ENCODE measurements around the gene C19orf73. TPM values are rescaled to one million over a fixed set of nuclear protein-coding genes. Genes with fewer than 3 reads are reported as not detected.
"Not testable (repeated sequence)": the region's sequence is repeated elsewhere in the genome, so short reads cannot be mapped to it uniquely, and the experiment has no call there.

C19orf73 gene
- total and polyA plus RNA-seq, 4 donors: 1.9 to 4.3 (median 3.1) TPM; not detected in 1

DNA sequence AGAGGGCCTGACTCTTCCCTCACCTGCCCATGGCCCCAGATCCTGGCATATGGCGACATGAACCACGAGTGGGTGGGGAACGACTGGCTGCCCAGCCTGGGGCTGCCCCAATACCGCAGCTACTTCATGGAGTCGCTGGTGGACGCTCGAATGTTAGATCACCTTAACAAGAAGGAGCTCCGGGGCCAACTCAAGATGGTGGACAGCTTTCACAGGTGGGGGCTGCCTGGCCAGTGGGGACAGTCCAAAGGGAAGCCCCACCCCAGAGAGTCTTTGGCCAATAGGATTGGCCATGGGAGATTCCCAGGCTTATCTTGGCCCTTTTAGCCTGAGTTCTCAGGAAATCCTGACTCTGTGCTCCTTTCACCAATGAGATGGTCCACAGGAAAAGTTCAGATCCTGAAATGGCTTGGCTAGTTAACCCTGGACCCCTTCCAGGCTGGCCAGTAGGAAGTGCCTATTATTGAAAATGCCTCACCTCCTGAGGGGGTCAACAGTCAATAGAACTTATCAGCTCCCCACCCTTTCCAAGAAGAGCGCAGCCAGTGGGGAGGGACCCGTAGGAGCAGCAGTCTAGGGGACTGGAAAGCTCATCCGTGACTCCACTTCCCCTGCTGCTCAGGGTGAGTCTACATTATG, 29.2 kb upstream of the C19orf73 start:
- ATAC-seq (ENCODE audit: insufficient read depth, low FRiP score) (no peak), DNase-seq (no peak)
- WGBS, 2 donors: 63 to 77% methylated on average over 11 of the region's 11 CpGs
- H3K27me3 ChIP-seq (ENCODE audit: control insufficient read depth in 3 of 3, insufficient read depth in 3 of 3, low read length in 2 of 3): no peaks in the 10 kb centered on the region
- no peak overlapping the region for H3K9ac ChIP-seq (ENCODE audit: insufficient read depth in 1 of 2, low read length in 2 of 2)
- H3K9me3 ChIP-seq (ENCODE audit: control insufficient read depth in 4 of 4, insufficient read depth in 3 of 4, low read length in 3 of 4): no peaks in the 10 kb centered on the region
- H3K4me3 ChIP-seq: peak overlapping the region; percentile 17
- H3K4me1 ChIP-seq (ENCODE audit: control insufficient read depth in 5 of 5, insufficient read depth in 5 of 5, low read length in 5 of 5): peaks cover 0 to 16% (median 13%) of the 10 kb centered on the region in 5 donors
- H3K36me3 ChIP-seq (ENCODE audit: control insufficient read depth in 4 of 4, insufficient read depth in 4 of 4, low read length in 4 of 4): no peaks in the 10 kb centered on the region
- TF ChIP-seq, protein P1, sequence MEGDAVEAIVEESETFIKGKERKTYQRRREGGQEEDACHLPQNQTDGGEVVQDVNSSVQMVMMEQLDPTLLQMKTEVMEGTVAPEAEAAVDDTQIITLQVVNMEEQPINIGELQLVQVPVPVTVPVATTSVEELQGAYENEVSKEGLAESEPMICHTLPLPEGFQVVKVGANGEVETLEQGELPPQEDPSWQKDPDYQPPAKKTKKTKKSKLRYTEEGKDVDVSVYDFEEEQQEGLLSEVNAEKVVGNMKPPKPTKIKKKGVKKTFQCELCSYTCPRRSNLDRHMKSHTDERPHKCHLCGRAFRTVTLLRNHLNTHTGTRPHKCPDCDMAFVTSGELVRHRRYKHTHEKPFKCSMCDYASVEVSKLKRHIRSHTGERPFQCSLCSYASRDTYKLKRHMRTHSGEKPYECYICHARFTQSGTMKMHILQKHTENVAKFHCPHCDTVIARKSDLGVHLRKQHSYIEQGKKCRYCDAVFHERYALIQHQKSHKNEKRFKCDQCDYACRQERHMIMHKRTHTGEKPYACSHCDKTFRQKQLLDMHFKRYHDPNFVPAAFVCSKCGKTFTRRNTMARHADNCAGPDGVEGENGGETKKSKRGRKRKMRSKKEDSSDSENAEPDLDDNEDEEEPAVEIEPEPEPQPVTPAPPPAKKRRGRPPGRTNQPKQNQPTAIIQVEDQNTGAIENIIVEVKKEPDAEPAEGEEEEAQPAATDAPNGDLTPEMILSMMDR (IDR thresholded peaks at IDR 0.05; ENCODE audit: control extremely low read depth, extremely low read depth): no peak
- peak overlapping the region; percentile 51 to 64 for H3K27ac ChIP-seq (ENCODE audit: low read depth in 1 of 2, low read length in 1 of 2)

DNA sequence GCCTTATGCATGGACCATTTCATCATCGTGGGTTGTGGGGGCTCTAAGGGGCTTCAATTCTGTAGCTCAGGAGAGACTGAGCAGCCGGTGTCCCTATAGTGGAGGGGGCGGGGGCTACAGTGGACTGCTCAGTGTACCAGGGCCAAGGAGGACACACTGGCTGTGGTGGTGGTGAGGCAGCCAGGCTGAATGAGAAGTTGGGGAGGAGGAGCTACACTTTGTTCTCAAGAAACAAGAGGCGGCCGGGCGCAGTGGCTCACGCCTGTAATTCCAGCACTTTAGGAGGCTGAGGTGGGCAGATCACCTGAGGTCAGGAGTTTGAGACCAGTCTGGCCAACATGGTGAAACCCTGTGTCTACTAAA, 27.4 kb upstream of the C19orf73 start:
- H3K36me3 ChIP-seq (ENCODE audit: control insufficient read depth in 4 of 4, insufficient read depth in 4 of 4, low read length in 4 of 4); H3K4me3 ChIP-seq; H3K27ac ChIP-seq (ENCODE audit: low read depth in 1 of 2, low read length in 1 of 2); DNase-seq; ATAC-seq (ENCODE audit: insufficient read depth, low FRiP score); H3K27me3 ChIP-seq (ENCODE audit: control insufficient read depth in 3 of 3, insufficient read depth in 3 of 3, low read length in 2 of 3); H3K9ac ChIP-seq (ENCODE audit: insufficient read depth in 1 of 2, low read length in 2 of 2); H3K9me3 ChIP-seq (ENCODE audit: control insufficient read depth in 4 of 4, insufficient read depth in 3 of 4, low read length in 3 of 4): not testable (repeated sequence)
- H3K4me1 ChIP-seq (ENCODE audit: control insufficient read depth in 5 of 5, insufficient read depth in 5 of 5, low read length in 5 of 5): peaks cover 0 to 16% (median 13%) of the 10 kb centered on the region in 5 donors
- 41 to 53% methylated on average over 7 of the region's 7 CpGs for WGBS, 2 donors

DNA sequence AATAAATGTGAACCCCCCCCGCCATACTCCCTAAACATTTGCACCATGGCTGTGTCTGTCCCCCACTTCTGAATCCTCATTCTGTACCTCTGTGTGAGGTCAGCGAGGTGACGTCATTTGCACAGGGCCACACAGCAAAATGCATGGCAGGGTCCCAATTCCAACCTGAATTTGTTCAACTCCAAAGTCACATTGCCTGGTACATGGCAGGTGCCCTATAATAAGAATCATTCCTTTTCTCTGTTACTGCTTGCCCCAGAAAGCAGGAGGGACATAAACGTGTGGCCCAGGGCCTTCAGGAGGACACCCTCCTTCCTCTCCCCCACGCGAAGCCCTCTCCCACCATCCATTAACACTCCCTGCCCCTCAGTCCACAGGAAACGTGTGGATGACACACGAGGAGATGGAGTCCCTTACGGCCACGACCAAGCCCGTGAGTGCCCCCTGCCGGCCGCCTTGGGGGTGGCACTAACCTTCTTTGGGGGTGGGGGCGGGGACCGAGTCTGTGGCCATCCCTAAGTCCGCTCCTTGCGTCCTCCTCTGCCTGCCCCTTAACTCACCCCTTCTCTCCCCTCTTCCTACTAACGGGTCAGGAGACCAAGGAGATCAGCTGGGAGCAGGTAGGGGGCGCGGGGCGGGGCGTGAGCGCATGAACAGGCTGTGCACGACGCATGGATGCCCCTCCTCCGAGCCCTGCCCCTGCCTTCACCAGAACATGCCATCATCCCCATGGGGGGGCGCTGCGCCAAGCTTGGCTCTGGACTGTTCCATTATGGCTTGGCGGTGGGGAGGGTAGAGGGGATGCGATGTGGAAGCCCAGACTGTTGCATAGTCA, 26.8 kb upstream of the C19orf73 start:
- Histone ChIP-seq H3K36me3 (ENCODE audit: control insufficient read depth in 4 of 4, insufficient read depth in 4 of 4, low read length in 4 of 4) (no peaks in the 10 kb centered on the region), H3K4me3 (no peak overlapping the region), H3K27me3 (ENCODE audit: control insufficient read depth in 3 of 3, insufficient read depth in 3 of 3, low read length in 2 of 3) (no peaks in the 10 kb centered on the region), H3K9me3 (ENCODE audit: control insufficient read depth in 4 of 4, insufficient read depth in 3 of 4, low read length in 3 of 4) (no peaks in the 10 kb centered on the region), H3K27ac (ENCODE audit: low read depth in 1 of 2, low read length in 1 of 2) (no peak overlapping the region), H3K4me1 (ENCODE audit: control insufficient read depth in 5 of 5, insufficient read depth in 5 of 5, low read length in 5 of 5) (peaks cover 0 to 13% (median 12%) of the 10 kb centered on the region in 5 donors), H3K9ac (ENCODE audit: insufficient read depth in 1 of 2, low read length in 2 of 2) (no peak overlapping the region)
- TF ChIP-seq, protein P1 (IDR thresholded peaks at IDR 0.05; ENCODE audit: control extremely low read depth, extremely low read depth): peak; percentile 62
- 10% methylated on average over 30 of the region's 30 CpGs for WGBS, 2 donors
- DNase-seq (peak; percentile 70 to 84 (median 78)), ATAC-seq (ENCODE audit: insufficient read depth, low FRiP score) (no peak)

DNA sequence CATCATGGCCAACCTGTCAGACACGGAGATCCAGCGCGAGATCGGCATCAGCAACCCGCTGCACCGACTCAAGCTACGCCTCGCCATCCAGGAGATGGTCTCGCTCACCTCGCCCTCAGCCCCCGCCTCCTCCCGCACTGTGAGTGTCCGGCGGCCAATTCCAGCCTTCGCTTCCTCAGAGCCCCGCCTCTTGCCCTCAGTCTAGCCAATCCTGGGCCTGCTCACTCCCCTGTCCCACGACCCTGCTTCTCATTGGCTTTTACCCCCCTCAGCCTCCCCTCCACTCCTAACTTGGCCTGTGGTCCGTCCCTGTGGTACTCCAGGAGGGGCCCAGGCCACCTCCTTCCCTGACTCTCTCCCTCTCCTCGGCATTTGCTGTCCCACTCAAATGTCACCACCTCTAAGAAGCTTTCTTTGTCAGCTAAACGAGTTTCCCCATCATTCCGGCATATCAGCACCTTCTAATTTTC, 24.0 kb upstream of the C19orf73 start:
- H3K9me3 ChIP-seq (ENCODE audit: control insufficient read depth in 4 of 4, insufficient read depth in 3 of 4, low read length in 3 of 4): no peaks in the 10 kb centered on the region
- no peaks in the 10 kb centered on the region for H3K36me3 ChIP-seq (ENCODE audit: control insufficient read depth in 4 of 4, insufficient read depth in 4 of 4, low read length in 4 of 4)
- peak overlapping the region in 1 of 2 donors; percentile 71 for H3K9ac ChIP-seq (ENCODE audit: insufficient read depth in 1 of 2, low read length in 2 of 2)
- ATAC-seq (ENCODE audit: insufficient read depth, low FRiP score): peak; percentile 98
- WGBS, 2 donors: 4% methylated on average over 21 of the region's 21 CpGs
- peak overlapping the region; percentile 11 for H3K4me3 ChIP-seq
- peak; percentile 94 to 96 (median 95) for DNase-seq
- no peaks in the 10 kb centered on the region for H3K27me3 ChIP-seq (ENCODE audit: control insufficient read depth in 3 of 3, insufficient read depth in 3 of 3, low read length in 2 of 3)
- TF ChIP-seq, protein P1 (IDR thresholded peaks at IDR 0.05; ENCODE audit: control extremely low read depth, extremely low read depth): no peak
- peak overlapping the region in 1 of 2 donors; percentile 26 for H3K27ac ChIP-seq (ENCODE audit: low read depth in 1 of 2, low read length in 1 of 2)
- H3K4me1 ChIP-seq (ENCODE audit: control insufficient read depth in 5 of 5, insufficient read depth in 5 of 5, low read length in 5 of 5): peaks cover 0 to 8% (median 3%) of the 10 kb centered on the region in 5 donors
